ENCODE measurements around the gene C3orf20.
A peak's percentile ranks its signal among the peaks of the same experiment; 100 is the strongest.
"Not testable (repeated sequence)": the region's sequence is repeated elsewhere in the genome, so short reads cannot be mapped to it uniquely, and the experiment has no call there.

C3orf20 gene

DNA sequence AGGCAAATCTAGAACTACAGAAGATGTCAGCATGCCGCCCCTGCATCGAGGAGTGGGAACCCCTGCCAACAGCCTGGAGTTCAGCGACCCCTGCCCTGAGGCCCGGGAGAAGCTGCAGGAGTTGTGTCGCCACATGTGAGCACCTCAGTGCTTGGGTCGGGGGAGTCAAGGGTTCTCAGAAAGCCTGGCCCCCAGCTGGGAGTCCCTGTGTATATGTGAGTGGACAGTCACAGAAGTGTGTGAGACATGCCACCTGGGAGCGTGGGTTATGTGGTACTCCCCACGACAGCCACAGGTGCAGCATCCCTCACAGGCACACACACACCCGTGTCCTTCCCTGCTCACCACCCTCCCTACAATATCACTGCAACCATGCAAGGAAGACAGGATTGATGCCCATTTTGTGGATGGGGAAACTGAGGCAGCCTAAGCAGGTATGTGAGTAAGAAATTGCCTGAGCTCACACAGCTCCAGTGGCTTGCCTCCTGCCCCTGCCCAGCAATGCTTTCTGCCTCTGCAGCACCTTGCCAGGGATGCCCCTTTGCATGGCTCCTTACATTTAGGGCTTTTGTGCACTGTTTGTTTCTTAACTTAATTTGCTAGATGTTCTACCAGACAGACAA lies 28.3 kb downstream of the C3orf20 start:
- DNase-seq: no peak

DNA sequence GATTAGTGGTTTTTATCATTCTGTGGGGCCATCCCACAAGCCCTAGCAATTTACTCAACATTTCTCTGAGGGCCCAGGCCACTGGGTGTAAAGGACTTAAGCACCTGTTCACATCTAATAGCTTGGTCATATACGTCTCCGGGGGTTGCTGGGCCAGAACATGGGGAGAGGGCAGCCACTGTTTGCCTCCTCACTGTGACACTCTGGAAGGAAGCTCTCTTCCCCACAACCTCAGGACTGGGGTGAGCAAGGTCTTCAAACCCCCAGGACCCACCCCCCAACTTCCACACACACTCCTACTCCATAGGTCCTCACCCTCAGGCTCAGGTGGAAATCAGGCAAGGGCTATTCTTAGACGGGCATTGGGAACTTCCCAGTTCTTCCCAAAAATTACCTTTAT lies 28.9 kb downstream of the C3orf20 start:
- DNase-seq: no peak

DNA sequence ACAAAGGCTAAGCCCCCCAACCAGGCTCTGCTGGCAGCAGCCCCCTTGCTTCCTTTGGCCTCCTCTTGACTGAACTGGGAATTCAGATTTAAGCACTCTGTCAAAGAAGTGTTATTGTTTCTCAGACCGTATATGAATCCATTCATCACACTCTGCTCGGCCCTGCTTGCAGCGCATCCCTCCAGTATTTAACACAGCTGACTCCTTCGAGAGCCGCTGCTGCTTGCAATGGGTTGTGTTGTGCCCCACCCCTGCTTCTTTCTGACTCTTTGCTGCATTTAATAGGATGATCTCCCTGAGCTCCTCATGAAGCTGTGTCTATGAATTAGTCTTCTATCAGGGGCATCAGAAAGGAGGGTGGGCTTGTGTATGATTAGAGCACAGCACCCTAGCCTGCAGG lies 31.2 kb downstream of the C3orf20 start:
- DNase-seq: no peak

DNA sequence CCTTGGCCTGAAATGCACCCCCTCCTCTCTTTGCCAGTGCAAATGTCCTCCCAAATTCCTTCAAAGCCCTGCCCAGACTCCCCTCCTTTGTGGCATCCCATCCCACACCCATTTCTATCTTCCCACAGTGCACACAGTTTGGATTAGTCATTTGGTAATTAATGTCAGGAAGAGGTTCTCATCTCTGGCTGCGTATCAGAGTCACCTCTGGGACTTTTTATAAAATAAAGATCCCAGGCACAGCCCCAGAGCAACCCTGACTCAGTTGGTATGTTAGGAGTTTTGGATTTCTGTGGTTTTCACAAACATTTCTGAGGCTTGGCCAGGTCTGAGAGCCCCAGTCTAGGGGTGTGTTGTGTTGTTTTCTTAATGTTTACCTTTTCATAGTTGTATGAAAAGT lies 41.6 kb downstream of the C3orf20 start:
- no peak for DNase-seq

DNA sequence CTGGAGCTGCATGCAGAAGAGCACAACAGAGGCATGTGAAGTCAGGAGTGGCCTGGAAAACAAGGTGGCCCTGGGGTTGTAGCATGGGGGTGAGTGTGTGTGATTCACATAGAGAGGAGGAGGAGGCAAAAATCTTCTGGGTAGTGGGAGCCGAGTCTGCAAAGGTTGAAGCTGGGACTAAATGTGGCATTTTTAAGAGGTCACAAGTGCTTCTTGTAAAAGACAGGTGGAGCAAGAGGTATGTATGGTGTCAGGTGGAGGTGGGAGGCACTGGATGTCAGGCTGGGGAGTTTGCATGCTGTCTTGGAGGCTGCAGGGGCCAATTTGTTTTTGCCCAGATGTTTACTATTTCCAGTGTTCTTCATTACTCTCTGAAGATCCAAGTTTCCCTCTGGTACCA lies 42.4 kb downstream of the C3orf20 start:
- no peak for DNase-seq

DNA sequence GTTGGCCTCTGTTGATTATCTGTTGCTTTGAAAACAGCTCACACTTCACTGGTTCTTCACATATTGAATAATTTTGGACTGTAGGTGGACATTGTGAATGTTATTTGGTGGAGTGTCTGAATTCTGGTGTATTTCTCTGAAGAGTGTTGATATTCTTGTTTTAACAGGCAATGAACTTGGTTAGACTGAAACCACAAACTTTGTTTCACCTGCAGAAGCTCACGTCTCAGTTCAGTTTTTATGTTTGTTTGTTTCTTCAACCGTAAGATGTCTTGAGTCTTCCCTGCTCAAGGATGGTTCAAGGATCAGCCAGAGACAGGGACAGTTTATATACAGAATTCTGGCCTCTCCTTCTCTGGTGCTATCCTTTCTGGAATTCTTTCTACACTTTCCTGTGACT lies 43.6 kb downstream of the C3orf20 start:
- DNase-seq: no peak

DNA sequence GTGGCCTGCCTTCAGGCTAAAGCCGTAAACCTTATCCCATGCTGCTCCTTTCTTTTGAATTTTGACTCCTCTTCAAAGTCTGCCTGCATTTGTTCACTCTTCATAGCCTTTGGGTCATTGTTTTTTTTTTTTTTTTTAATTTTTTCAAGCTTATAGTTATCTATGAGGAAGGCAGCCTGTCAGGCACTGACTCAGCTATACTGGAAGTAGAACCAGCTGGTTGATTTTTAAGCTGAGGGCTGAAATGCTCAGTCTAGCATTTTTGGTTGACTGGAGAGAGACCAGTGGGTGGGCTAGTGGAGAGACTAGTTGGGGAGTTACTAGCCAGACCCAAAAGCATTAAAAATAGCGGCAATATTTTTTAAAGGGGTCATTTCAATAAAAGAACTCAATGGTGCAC lies 44.1 kb downstream of the C3orf20 start:
- no peak for DNase-seq

DNA sequence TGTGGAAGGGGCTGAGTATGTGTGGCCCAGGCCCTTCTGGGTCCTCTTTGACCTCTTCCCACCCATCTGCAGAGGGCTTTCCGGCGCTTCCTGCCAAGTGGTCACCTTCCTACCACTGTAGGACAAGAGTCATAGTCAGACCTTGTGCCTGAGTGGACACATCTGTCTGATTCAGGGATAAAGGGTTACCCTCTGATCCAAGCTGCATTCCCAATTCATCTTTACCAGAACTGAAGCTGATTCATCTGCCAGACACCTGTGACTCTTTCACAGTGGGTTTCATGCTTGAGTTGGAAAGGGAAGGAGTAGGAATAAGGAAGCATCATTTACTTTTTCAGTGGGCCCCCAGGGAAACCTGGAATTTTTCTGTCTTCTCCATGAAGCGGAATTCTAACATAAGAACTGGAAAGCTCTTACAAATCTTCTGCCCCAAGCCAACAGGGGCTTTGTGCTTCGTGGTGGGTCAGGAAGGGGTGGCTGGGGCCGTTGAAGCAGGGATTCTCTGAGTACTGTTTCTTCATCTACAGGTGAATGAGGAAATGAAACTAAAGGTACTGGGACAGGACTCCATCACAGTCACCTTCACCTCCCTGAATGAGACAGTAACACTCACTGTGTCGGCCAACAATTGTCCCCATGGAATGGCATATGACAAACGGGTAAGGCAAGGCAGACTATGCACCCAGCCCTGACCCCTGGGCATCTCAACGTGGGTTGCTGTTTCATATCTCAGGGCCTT lies 46.4 kb downstream of the C3orf20 start:
- DNase-seq: no peak

DNA sequence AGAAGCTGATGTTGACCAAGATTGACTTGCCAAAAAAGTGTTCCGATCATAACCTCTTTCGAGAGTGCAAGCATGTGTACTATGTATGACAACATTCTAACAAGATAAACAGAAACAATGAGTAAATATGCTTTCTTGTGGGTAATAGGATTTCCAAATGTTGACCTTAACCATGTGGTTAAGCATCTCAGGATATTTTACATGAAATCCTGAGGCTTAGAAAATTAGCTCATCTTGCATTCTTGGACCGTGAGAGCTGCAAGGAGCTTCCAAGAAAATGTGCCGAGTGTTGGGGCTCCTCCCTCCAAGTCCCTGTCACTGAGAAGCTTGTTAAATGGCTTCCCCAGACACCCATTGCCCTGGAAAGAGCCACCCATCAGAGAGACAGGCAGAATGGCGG lies 50.1 kb downstream of the C3orf20 start:
- no peak for DNase-seq

DNA sequence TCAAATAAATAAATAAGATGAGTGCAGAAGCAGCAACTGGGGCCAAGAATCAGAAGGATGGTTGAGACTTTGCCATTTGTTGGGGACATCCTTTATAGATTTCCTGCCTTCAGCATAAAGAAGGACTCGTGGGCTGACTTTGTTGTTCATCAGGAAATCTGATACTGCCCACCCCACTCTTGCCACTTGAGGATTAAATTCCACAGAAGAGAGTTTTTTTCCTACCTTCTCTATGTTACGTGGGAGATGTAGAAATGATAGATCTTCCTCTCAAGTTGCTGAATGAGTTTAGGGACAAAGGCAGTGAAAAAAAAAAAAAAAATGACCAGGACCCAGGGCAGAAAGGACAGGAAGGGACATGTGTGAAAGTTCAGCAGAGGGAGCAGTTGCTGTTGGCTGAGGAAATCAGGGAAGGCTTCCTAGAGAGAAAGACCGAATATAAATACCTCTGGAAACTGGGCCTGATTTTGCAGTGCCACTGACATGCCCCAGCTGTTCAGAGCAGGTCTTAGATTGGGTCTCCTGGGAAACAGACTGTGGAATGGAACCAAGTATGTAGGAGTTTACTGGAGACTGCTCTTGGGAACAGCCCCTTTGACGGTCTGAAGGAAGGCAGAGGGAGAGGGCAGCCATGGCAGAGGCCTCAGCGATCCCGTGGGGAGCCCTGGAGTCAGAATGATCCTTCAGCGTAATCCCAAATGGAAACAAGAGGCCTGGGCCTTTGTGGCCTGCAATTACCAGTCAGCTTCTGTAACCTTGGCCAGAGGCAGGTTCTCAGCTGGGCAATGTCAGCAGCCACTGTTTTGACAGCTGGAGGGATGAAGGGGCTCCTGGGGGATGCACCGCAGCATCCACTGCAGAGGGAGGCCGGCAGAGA lies 50.9 kb downstream of the C3orf20 start:
- no peak for DNase-seq

DNA sequence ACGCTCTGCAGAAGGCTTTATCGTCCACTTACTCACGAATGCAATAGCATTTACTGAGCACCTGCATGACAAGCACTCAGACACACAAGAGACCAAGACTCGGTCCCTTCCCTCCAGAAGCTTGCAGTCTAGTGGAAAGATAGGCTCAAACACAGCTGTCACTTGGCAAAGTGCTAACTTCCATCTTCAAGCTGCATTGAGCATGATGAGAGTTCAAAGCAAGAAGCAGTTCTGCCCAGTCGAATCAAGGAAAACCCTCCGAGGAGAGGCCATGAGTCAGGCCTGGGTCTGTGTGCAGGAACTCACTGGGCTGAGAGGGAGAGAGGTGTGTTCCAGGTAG lies 51.5 kb downstream of the C3orf20 start:
- DNase-seq: no peak

DNA sequence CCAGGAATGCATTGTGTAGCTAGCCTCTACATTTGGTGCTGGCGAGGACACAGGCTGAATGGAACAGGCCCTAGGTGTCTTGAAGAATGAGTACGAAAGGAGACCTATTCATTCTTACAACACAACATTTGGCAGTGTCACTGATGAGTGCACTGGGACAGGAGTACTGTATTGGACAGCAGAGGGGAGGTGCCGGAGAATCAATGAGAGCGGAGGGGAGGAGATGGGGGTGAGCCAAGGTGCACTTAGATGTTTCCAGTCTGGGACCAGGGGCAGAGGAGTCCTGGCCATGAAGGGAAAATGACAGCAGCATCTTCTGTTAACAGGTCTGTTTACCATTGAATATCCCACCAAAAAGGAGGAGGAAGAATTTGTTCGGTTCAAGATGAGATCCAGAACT lies 53.2 kb downstream of the C3orf20 start:
- DNase-seq: no peak

DNA sequence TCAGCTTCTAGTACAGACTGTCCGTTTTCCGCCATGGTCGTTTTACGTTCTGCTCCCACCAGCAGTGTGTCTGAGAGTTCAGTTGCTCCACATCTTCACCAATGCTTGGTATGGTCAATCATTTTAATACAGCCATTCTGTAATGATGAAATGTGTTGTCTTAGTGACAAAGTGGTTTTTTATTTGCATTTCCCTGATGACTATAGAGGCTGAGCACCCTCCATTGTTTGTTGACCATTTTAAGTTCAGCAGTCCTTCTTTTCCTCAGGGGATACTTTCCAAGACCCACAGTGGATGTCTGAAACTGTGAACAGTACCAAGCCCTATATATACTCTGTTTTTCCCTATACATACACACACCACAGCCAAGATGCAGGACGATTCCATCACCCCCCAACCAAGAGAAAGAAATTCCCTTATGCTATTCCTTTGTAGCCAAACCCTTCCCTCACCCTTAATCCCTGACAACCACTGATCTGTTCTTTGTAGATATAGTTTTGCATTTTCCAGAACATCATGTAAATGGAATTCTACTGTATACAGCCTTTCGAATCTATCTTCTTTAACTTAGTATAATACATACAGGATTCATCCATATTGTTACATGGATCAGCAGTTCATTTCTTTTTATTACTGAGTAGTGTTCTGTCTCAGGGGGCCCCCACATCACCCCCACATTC lies 55.9 kb downstream of the C3orf20 start:
- DNase-seq: no peak

DNA sequence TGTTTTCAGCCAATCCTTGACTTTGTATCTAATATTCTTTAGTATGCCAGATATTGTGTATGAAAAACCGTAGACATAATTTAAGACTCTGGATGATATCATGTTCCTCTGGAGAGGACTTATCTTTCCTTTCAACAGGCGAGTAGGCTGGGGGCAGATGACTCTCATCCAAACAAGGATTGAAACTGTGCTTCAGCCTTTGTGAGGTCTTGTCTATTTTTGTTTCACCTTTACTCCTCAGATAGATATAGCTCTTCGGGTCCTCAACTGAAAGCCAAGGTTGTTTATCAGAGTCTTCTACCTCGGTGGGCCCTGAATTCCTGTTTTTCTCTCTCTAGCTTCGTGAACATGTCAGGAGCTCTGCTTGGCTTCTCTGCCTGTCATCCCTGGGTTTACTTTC lies 66.0 kb downstream of the C3orf20 start:
- DNase-seq: no peak

DNA sequence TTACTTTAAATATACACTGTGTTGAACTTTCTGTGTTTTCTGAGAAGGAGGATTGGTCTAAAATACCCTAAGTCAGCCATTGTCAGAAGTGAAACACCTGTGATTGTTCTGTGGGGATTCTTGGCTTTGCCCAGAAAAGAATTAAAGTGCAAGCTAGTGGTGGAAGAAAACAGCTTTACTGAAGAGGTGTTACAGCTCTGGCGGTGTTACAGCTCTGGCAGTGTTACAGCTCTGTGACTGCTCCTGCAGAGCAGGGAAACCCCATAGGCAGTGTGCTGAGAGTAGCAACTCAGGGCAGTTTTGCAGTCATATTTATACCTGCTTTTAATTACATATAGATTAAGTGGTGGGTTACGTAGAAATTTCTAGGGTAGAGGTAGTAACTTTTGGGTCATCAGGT lies 66.6 kb downstream of the C3orf20 start:
- no peak for DNase-seq

DNA sequence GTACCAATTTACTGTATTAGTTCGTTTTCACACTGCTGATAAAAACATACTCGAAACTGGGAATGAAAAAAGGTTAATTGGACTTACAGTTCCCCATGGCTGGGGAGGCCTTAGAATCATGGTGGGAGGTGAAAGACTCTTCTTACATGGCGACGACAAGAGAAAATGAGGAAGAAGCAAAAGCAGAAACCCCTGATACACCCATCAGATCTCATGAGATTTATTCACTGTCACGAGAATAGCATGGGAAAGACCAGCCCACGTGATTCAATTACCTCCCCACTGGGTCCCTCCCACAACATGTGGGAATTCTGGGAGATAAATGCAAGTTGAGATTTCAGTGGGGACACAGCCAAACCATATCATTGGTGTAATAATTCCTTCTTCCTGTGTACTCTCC lies 69.6 kb downstream of the C3orf20 start:
- peak; percentile 50 for DNase-seq

DNA sequence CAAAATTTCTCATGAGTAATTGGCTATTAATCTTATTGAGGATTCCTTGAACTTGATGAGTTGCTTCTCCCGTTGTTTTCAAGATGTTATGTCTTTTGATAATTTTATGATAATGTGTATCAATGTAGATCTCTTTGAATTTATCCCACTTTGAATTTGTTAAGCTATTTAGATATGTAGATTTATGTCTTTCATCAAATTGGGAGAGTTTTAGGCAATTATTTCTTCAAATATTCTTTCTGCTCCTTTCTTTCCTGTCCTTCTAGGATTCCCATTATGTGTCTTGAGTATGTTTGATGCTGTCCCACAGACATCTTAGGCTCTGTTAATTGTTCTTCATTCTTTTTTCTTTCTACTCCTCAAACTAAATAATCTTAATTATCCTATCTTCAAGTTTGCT lies 75.7 kb downstream of the C3orf20 start:
- DNase-seq: no peak

DNA sequence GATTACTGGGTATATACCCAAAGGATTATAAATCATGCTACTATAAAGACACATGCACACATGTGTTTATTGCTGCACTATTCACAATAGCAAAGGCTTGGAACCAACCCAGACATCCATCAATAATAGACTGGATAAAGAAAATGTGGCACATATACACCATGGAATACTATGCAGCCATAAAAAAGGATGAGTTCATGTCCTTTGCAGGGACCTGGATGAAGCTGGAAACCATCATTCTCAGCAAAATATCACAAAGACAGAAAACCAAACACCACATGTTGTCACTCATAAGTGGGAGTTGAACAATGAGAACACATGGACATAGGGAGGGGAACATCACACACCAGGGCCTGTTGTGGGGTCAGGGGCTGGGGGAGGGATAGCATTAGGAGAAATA lies 78.0 kb downstream of the C3orf20 start:
- not testable (repeated sequence) for DNase-seq

DNA sequence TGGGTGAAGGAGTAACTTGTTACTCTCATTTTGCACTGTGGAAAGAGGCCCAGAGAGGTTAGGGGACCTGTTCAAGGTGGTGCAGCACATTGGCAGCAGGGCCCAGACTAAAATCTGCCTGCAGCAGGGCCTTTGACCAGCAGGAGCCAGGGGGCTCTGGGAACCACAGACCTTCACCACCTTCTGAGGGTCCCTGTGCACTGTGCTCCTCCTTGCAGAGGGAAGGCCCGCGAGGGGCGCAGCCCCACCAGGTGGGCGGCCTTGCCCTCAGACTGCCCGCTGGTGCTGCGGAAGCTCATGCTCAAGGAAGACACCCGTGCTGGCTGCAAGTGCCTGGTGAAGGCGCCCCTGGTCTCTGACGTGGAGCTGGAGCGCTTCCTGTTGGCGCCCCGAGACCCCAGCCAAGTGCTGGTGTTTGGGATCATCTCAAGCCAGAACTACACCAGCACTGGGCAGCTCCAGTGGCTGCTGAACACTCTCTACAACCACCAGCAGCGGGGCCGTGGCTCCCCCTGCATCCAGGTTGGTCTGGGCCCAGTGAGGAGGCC lies 82.3 kb downstream of the C3orf20 start:
- no peak for DNase-seq

DNA sequence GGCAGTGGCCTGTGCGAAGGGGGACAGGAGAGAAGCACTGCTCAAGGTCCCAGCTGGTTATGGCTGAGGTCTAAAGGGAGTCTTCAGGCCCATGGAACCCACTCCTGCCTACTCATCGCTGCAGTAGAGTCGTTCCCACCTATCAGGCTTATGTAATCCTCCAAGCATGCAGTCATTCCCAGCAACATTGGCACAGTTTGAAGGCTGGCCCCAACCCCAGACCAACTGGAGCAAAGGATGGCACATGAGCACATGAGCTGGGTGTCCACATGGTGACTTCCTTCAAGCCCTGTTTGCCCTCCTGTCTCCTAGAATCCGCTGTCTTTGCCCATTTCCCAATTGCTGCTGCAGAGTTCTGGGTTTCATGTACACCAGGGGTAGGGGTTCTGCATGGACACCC lies 83.4 kb downstream of the C3orf20 start:
- DNase-seq: no peak

DNA sequence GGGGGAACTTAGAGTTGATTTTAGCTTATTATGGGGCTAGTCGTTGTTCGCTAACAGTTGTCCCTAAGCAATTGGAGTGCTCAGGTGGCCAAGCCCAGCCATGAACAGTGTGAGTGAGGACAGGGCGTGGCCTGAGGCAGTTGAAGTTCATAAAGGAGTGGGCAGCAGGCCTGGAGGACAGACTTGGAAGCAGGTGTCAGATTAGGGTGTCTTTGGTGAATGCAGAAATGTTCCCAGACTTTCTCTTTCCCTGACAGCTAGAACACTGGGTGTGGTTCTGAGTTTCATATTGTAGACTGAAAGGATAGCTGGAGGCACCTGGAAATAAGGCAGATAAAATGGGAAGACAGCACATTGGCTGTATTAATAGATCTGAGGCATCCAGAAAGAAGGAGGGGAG lies 84.0 kb downstream of the C3orf20 start:
- no peak for DNase-seq

DNA sequence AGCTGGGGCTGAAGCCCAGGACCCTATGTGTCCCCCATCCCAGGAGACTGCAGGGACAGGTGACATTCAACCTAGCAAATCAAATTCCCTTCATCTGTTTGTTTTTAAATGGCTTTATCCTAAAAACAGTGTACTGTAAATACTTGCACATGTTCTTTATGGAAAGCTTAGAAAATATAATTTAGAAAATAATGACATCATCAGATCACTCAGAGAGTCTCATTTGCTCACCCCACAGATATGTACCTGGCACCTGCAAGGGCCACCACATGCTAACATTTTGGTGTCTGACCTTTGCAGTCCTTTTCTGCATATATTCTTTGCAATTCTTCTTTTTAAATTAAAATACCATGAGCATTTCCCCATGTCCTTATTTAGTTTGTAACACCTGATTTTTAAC lies 85.2 kb downstream of the C3orf20 start:
- DNase-seq: no peak

DNA sequence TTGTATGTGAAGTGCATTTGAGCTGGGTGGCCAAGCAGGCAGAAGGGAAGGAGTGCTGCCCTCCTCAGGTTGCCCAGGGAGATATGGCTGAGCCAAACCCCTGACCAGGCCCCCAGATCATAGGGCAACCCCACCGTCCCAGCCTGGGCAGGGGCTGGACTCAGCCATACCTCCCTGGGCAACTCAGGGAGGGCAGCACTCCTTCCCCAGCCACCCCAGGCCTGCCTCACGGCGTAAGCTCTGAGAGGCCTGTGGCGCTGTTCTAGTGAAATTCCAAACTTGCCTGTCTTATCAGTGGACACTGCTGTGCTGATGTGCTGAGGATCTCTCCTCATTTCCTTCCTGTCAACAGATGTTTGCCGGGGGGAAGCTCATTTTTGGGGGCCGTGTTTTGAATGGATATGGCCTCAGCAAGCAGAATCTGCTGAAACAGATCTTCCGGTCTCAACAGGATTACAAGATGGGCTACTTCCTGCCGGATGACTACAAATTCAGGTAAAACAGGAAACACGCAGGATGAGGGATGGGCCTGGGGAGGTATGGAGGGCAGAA lies 86.3 kb downstream of the C3orf20 start:
- DNase-seq: no peak

All from OCI-M1 (cell line).